ENCODE data around the gene ZBTB42. TPM values are rescaled to one million over a fixed set of nuclear protein-coding genes. Genes with fewer than 3 reads are reported as not detected.

Gene ZBTB42
- total and polyA plus RNA-seq, 2 of the 13 experiments (the other 11 are each of a cell fraction or from before 2014, with no cell fraction given), result 2.8 to 4.2 TPM

DNA sequence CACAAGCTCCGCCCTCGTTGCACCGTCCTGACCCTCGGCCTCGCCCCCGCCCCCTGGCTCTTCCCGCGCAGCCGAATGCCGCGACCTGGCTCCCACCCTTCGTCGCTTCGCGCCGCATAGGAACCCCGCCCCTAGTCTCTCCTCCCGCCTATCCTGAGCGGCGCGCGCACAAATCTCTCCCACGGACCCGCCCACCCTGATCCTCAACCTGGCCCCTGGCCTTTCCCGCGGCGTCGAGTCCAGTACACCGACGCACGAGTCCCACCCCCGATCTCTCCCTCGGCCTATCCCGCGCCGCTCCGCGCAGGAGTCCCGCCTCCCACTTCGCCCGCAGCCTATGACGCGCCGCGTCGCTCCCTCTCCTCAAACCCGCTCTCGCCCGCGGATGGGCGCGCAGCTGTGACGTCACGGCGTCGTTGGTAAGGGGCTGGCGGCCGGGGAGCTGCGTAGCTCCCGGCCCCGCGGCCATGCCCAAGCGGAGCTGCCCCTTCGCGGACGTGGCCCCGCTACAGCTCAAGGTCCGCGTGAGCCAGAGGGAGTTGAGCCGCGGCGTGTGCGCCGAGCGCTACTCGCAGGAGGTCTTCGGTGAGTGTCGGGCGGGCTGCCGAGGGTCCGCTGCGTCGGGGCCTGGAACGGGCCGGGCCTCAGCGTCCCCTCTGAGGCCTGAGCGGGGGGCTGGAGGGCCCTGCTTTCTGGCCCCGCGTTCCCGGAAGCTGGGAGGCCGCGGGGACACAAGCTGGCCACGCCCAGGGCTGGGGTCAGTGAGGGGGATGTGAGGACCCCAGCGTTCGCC lies 48.0 kb upstream of the ZBTB42 start, which contains the start of gene SIVA1 (continued):
- TF ChIP-seq ZNF24 (IDR thresholded peaks at IDR 0.05), result no peak
- no peak for TF ChIP-seq MAFK (conservative IDR thresholded peaks at IDR 0.05 in 1 of 2, IDR thresholded peaks at IDR 0.05 in 1 of 2; ENCODE audit: low read length in 2 of 2)
- TF ChIP-seq TBX2 (CRISPR knock-in tag; IDR thresholded peaks at IDR 0.05; ENCODE audit: borderline replicate concordance), result peak; percentile 78
- TF ChIP-seq, protein P1, sequence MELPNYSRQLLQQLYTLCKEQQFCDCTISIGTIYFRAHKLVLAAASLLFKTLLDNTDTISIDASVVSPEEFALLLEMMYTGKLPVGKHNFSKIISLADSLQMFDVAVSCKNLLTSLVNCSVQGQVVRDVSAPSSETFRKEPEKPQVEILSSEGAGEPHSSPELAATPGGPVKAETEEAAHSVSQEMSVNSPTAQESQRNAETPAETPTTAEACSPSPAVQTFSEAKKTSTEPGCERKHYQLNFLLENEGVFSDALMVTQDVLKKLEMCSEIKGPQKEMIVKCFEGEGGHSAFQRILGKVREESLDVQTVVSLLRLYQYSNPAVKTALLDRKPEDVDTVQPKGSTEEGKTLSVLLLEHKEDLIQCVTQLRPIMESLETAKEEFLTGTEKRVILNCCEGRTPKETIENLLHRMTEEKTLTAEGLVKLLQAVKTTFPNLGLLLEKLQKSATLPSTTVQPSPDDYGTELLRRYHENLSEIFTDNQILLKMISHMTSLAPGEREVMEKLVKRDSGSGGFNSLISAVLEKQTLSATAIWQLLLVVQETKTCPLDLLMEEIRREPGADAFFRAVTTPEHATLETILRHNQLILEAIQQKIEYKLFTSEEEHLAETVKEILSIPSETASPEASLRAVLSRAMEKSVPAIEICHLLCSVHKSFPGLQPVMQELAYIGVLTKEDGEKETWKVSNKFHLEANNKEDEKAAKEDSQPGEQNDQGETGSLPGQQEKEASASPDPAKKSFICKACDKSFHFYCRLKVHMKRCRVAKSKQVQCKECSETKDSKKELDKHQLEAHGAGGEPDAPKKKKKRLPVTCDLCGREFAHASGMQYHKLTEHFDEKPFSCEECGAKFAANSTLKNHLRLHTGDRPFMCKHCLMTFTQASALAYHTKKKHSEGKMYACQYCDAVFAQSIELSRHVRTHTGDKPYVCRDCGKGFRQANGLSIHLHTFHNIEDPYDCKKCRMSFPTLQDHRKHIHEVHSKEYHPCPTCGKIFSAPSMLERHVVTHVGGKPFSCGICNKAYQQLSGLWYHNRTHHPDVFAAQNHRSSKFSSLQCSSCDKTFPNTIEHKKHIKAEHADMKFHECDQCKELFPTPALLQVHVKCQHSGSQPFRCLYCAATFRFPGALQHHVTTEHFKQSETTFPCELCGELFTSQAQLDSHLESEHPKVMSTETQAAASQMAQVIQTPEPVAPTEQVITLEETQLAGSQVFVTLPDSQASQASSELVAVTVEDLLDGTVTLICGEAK (IDR thresholded peaks at IDR 0.05), result no peak
- TF ChIP-seq, protein P1 (CRISPR knock-in tag; IDR thresholded peaks at IDR 0.05), result no peak
- TF ChIP-seq, protein P2, sequence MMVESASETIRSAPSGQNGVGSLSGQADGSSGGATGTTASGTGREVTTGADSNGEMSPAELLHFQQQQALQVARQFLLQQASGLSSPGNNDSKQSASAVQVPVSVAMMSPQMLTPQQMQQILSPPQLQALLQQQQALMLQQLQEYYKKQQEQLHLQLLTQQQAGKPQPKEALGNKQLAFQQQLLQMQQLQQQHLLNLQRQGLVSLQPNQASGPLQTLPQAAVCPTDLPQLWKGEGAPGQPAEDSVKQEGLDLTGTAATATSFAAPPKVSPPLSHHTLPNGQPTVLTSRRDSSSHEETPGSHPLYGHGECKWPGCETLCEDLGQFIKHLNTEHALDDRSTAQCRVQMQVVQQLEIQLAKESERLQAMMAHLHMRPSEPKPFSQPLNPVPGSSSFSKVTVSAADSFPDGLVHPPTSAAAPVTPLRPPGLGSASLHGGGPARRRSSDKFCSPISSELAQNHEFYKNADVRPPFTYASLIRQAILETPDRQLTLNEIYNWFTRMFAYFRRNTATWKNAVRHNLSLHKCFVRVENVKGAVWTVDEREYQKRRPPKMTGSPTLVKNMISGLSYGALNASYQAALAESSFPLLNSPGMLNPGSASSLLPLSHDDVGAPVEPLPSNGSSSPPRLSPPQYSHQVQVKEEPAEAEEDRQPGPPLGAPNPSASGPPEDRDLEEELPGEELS (CRISPR knock-in tag; IDR thresholded peaks at IDR 0.05), result 0 out of 2 replicates have a peak, but pooled peaks have one; percentile 6
- peak; percentile 46; the same call in 1 of the 2 replicates for TF ChIP-seq MTA1 (CRISPR knock-in tag; IDR thresholded peaks at IDR 0.05; ENCODE audit: borderline replicate concordance)
- peak; percentile 76 for TF ChIP-seq KDM5B (CRISPR knock-in tag; IDR thresholded peaks at IDR 0.05; ENCODE audit: borderline replicate concordance)
- no peak; the same call in 1 of the 2 replicates for TF ChIP-seq BCL6 (CRISPR knock-in tag; IDR thresholded peaks at IDR 0.05)
- TF ChIP-seq, protein P3, sequence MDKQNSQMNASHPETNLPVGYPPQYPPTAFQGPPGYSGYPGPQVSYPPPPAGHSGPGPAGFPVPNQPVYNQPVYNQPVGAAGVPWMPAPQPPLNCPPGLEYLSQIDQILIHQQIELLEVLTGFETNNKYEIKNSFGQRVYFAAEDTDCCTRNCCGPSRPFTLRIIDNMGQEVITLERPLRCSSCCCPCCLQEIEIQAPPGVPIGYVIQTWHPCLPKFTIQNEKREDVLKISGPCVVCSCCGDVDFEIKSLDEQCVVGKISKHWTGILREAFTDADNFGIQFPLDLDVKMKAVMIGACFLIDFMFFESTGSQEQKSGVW (CRISPR knock-in tag; IDR thresholded peaks at IDR 0.05; ENCODE audit: borderline replicate concordance), result no peak
- 0 out of 2 replicates have a peak, but pooled peaks have one; percentile 16 for TF ChIP-seq ZFP62 (CRISPR knock-in tag; IDR thresholded peaks at IDR 0.05)
- TF ChIP-seq, protein P4, sequence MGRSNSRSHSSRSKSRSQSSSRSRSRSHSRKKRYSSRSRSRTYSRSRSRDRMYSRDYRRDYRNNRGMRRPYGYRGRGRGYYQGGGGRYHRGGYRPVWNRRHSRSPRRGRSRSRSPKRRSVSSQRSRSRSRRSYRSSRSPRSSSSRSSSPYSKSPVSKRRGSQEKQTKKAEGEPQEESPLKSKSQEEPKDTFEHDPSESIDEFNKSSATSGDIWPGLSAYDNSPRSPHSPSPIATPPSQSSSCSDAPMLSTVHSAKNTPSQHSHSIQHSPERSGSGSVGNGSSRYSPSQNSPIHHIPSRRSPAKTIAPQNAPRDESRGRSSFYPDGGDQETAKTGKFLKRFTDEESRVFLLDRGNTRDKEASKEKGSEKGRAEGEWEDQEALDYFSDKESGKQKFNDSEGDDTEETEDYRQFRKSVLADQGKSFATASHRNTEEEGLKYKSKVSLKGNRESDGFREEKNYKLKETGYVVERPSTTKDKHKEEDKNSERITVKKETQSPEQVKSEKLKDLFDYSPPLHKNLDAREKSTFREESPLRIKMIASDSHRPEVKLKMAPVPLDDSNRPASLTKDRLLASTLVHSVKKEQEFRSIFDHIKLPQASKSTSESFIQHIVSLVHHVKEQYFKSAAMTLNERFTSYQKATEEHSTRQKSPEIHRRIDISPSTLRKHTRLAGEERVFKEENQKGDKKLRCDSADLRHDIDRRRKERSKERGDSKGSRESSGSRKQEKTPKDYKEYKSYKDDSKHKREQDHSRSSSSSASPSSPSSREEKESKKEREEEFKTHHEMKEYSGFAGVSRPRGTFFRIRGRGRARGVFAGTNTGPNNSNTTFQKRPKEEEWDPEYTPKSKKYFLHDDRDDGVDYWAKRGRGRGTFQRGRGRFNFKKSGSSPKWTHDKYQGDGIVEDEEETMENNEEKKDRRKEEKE (IDR thresholded peaks at IDR 0.05), result no peak
- no peak for TF ChIP-seq ZNF30 (CRISPR knock-in tag; IDR thresholded peaks at IDR 0.05)

Data from HepG2 (cell line).